HG03095 (cell line): ENCODE data around the gene FKBP1B.
"Not testable (repeated sequence)": the region's sequence is repeated elsewhere in the genome, so short reads cannot be mapped to it uniquely, and the experiment has no call there.

Source experiments
- ATAC-seq: cut with Tn5 transposase; IDR thresholded peaks from one replicate; pipeline ENCODE4 v1.9.1; 2021; ENCODE audit warnings: moderate library complexity; ENCODE audit not compliant: unreplicated experiment

FKBP1B gene

GRCh38 chr2:24058564-24059271, 9.2 kb downstream of the FKBP1B start:
- no peak for ATAC-seq

- no peak for ATAC-seq
Observed at GRCh38 chr2:24065341-24065740, 15.8 kb downstream of the FKBP1B start.

GRCh38 chr2:24072259-24072658, 22.7 kb downstream of the FKBP1B start:
- no peak for ATAC-seq

- ATAC-seq: no peak
Observed at GRCh38 chr2:24073816-24074215, 24.3 kb downstream of the FKBP1B start.

- ATAC-seq: no peak
Observed at GRCh38 chr2:24075259-24075658, 25.7 kb downstream of the FKBP1B start.

GRCh38 chr2:24075915-24076848, 26.6 kb downstream of the FKBP1B start, which contains the start of gene SF3B6:
Gene SF3B6, minus strand, starts transcription at chr2:24076326. Its CDS starts 97 bp downstream, at chr2:24076229.
- peak; percentile 94 for ATAC-seq

GRCh38 chr2:24076849-24077534, 27.5 kb downstream of the FKBP1B start:
- ATAC-seq: peak; percentile 7

- ATAC-seq: no peak
Observed at GRCh38 chr2:24077535-24077877, 28.0 kb downstream of the FKBP1B start.

GRCh38 chr2:24077879-24078278, 28.3 kb downstream of the FKBP1B start:
- ATAC-seq: no peak

GRCh38 chr2:24080701-24081100, 31.2 kb downstream of the FKBP1B start:
- ATAC-seq: no peak

GRCh38 chr2:24082787-24083566, 33.4 kb downstream of the FKBP1B start:
- no peak for ATAC-seq

- ATAC-seq: peak; percentile 80
Observed at GRCh38 chr2:24083567-24084385, 34.2 kb downstream of the FKBP1B start.

- peak; percentile 68 for ATAC-seq
Observed at GRCh38 chr2:24084386-24085199, 35.1 kb downstream of the FKBP1B start, which contains the start of gene TP53I3. Gene TP53I3, minus strand, starts transcription at chr2:24084834. Its CDS starts 508 bp downstream, at chr2:24084326.

GRCh38 chr2:24085200-24085489, 35.6 kb downstream of the FKBP1B start:
- no peak for ATAC-seq

- no peak for ATAC-seq
Observed at GRCh38 chr2:24086241-24086640, 36.7 kb downstream of the FKBP1B start.

GRCh38 chr2:24087032-24087431, 37.5 kb downstream of the FKBP1B start:
- ATAC-seq: no peak

GRCh38 chr2:24088821-24089359, 39.3 kb downstream of the FKBP1B start:
- no peak for ATAC-seq

- ATAC-seq: not testable (repeated sequence)
Observed at GRCh38 chr2:24093270-24093669, 43.7 kb downstream of the FKBP1B start.
